ENCODE data around the gene ELF5. TPM values are rescaled to one million over a fixed set of nuclear protein-coding genes. Genes with fewer than 3 reads are reported as not detected.
A peak's percentile ranks its signal among the peaks of the same experiment; 100 is the strongest.

ELF5 gene
- total RNA-seq, 1 donor from 2014 or later, result not detected

- no peak for ATAC-seq
- no peak for DNase-seq (ENCODE audit: low spot score)
- intact Hi-C loops (cut with DNase I), result no loop called here
Observed at GRCh38 chr11:34464591-34465051, 49.0 kb downstream of the ELF5 start.

GRCh38 chr11:34461215-34461614 is 52.4 kb downstream of the ELF5 start:
- DNase-seq (ENCODE audit: low spot score), result no peak
- no peak for ATAC-seq
- intact Hi-C loops (cut with DNase I), result no loop called here

GRCh38 chr11:34460278-34460677 is 53.3 kb downstream of the ELF5 start:
- no peak for ATAC-seq
- intact Hi-C loops (cut with DNase I), result no loop called here
- DNase-seq (ENCODE audit: low spot score), result no peak

- no peak for DNase-seq (ENCODE audit: low spot score)
- intact Hi-C loops (cut with DNase I), result no loop called here
- no peak for ATAC-seq
Observed at GRCh38 chr11:34459507-34460162, 54.0 kb downstream of the ELF5 start.

- DNase-seq (ENCODE audit: low spot score) (no peak), ATAC-seq (no peak)
- intact Hi-C loops (cut with DNase I), result no loop called here
Observed at GRCh38 chr11:34458525-34458924, 55.1 kb downstream of the ELF5 start.

- intact Hi-C loops (cut with DNase I), result no loop called here
- ATAC-seq (no peak), DNase-seq (ENCODE audit: low spot score) (no peak)
Observed at GRCh38 chr11:34457607-34458006, 56.0 kb downstream of the ELF5 start.

GRCh38 chr11:34454308-34455032 is 59.1 kb downstream of the ELF5 start:
- intact Hi-C loops (cut with DNase I), result no loop called here
- DNase-seq (ENCODE audit: low spot score) (no peak), ATAC-seq (no peak)

- DNase-seq (ENCODE audit: low spot score) (no peak), ATAC-seq (no peak)
- intact Hi-C loops (cut with DNase I), result no loop called here
Observed at GRCh38 chr11:34451053-34451452, 62.5 kb downstream of the ELF5 start.

- DNase-seq (ENCODE audit: low spot score), result no peak
- ATAC-seq, result no peak
- intact Hi-C loops (cut with DNase I), result no loop called here
Observed at GRCh38 chr11:34449013-34449412, 64.6 kb downstream of the ELF5 start.

- no peak for ATAC-seq
- DNase-seq (ENCODE audit: low spot score), result no peak
- intact Hi-C loops (cut with DNase I), result no loop called here
Observed at GRCh38 chr11:34448223-34448994, 65.2 kb downstream of the ELF5 start.

- DNase-seq (ENCODE audit: low spot score), result no peak
- no peak for ATAC-seq
- intact Hi-C loops (cut with DNase I), result no loop called here
Observed at GRCh38 chr11:34447044-34447443, 66.5 kb downstream of the ELF5 start.

- ATAC-seq, result no peak
- intact Hi-C loops (cut with DNase I), result no loop called here
- no peak for DNase-seq (ENCODE audit: low spot score)
Observed at GRCh38 chr11:34446386-34446785, 67.2 kb downstream of the ELF5 start.

- DNase-seq (ENCODE audit: low spot score) (no peak), ATAC-seq (no peak)
- intact Hi-C loops (cut with DNase I), result no loop called here
Observed at GRCh38 chr11:34445956-34446355, 67.6 kb downstream of the ELF5 start.

- ATAC-seq, result no peak
- DNase-seq (ENCODE audit: low spot score), result no peak
- intact Hi-C loops (cut with DNase I), result no loop called here
Observed at GRCh38 chr11:34444428-34444827, 69.2 kb downstream of the ELF5 start.

GRCh38 chr11:34443136-34443535 is 70.5 kb downstream of the ELF5 start:
- ATAC-seq (no peak), DNase-seq (ENCODE audit: low spot score) (no peak)
- intact Hi-C loops (cut with DNase I), result no loop called here

- no peak for DNase-seq (ENCODE audit: low spot score)
- intact Hi-C loops (cut with DNase I), result no loop called here
- no peak for ATAC-seq
Observed at GRCh38 chr11:34441814-34442213, 71.8 kb downstream of the ELF5 start.

GRCh38 chr11:34439610-34440198 is 73.9 kb downstream of the ELF5 start:
- DNase-seq (ENCODE audit: low spot score) (no peak), ATAC-seq (no peak)
- intact Hi-C loops (cut with DNase I), result no loop called here

GRCh38 chr11:34438529-34439507 is 74.8 kb downstream of the ELF5 start, which contains the start of gene CAT:
Gene CAT (plus strand): TSS chr11:34438934. CDS start chr11:34439014, 80 bp downstream.
- ATAC-seq (peak; percentile 100), DNase-seq (ENCODE audit: low spot score) (peak; percentile 99)
- intact Hi-C loops (cut with DNase I), result no loop called here
